Endothelial cell of umbilical vein (primary cell): ENCODE results near the gene TMEM161A.
A peak's percentile ranks its signal among the peaks of the same experiment; 100 is the strongest.

Source experiments
- EZH2 ChIP-seq: IDR thresholded peaks from 2 replicates; pipeline ENCODE4 v1.6.1; 2012; ENCODE audit warnings: borderline replicate concordance, low read depth, mild to moderate bottlenecking, moderate library complexity, low read length, inconsistent platforms; ENCODE audit not compliant: severe bottlenecking
- FOS ChIP-seq: IDR thresholded peaks from 2 replicates; pipeline ENCODE4 v1.6.1; 2011; ENCODE audit warnings: mild to moderate bottlenecking, low read length, moderate library complexity, borderline replicate concordance; ENCODE audit not compliant: insufficient read depth
- GATA2 ChIP-seq: IDR thresholded peaks from 2 replicates; pipeline ENCODE4 v1.7.0; 2011; ENCODE audit warnings: low read depth, mild to moderate bottlenecking, moderate library complexity, mixed read lengths, low read length; ENCODE audit not compliant: insufficient read length, insufficient read depth
- JUN ChIP-seq: IDR thresholded peaks from 2 replicates; pipeline ENCODE4 v1.6.1; 2011; ENCODE audit warnings: borderline replicate concordance, low read depth; ENCODE audit not compliant: insufficient read length, insufficient read depth
- MYC ChIP-seq: IDR thresholded peaks from one replicate; pipeline ENCODE4 v1.6.1; 2011; ENCODE audit warnings: mild to moderate bottlenecking, low read depth, low read length
- POLR2A ChIP-seq: IDR thresholded peaks from 2 replicates; pipeline ENCODE4 v1.6.1; 2012; ENCODE audit warnings: low read depth, mild to moderate bottlenecking, control low read depth, low read length
- POLR2AphosphoS5 ChIP-seq: IDR thresholded peaks from 2 replicates; pipeline ENCODE4 v1.6.1; 2012; ENCODE audit warnings: low read depth, mild to moderate bottlenecking, control low read depth, low read length, moderate library complexity; ENCODE audit not compliant: insufficient read depth
- TF ChIP-seq, protein P1 (sequence below), 2 donors: IDR thresholded peaks; 1 replicate in 1 of 2; 2 replicates in 1 of 2; pipeline ENCODE4 v1.5.1; 2011; ENCODE audit warnings: low read length in 2 of 2, mild to moderate bottlenecking in 2 of 2, moderate library complexity in 2 of 2, control low read depth in 1 of 2, inconsistent platforms in 1 of 2, low read depth in 1 of 2; ENCODE audit not compliant: insufficient read depth in 1 of 2; ENCODE audit errors: extremely low read depth in 1 of 2
- TF ChIP-seq, protein P2 (sequence below): IDR thresholded peaks from 2 replicates; pipeline ENCODE4 v1.6.1; 2011; ENCODE audit not compliant: insufficient read depth, insufficient read length

DNA sequence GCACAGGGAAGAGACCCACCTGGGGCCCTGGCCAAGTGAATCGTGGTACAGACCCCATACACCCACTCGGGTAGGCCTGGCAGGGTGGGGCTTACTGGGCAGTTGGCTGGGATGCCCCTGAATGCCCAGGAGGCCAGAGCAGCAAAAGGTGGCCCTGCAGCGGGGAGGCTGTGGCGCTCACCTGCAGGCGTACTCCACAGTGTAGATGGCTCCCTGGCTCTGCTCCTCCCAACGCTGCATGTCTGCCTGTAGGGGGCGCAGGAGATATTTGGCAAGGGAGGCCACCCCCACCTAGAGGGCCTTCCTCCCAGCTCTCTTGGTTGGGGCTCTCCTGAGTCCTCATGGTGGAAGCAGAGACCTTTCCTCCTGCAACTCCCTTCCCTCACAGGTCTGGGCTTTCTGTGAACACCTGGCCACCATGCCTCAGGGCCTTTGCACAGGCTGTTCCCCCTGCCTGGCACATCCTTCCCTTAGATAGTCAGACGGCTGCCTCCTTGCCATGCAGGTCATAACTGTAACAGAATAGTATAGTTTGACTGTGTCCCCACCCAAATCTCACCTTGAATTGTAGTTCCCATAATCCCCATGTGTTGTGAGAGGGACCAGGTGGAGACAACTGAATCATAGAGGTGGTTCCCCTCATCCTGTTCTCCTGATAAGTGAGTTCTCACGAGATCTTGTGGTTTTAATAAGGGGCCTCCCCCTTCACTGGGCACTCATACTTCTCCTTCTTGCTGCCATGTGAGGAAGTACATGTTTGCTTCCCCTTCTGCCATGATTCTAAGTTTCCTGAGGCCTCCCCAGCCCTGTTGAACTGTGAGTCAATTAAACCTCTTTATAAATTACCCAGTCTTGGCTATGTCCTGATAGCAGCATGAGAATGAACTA, 47.8 kb upstream of the TMEM161A start:
- TF ChIP-seq, protein P1, sequence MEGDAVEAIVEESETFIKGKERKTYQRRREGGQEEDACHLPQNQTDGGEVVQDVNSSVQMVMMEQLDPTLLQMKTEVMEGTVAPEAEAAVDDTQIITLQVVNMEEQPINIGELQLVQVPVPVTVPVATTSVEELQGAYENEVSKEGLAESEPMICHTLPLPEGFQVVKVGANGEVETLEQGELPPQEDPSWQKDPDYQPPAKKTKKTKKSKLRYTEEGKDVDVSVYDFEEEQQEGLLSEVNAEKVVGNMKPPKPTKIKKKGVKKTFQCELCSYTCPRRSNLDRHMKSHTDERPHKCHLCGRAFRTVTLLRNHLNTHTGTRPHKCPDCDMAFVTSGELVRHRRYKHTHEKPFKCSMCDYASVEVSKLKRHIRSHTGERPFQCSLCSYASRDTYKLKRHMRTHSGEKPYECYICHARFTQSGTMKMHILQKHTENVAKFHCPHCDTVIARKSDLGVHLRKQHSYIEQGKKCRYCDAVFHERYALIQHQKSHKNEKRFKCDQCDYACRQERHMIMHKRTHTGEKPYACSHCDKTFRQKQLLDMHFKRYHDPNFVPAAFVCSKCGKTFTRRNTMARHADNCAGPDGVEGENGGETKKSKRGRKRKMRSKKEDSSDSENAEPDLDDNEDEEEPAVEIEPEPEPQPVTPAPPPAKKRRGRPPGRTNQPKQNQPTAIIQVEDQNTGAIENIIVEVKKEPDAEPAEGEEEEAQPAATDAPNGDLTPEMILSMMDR (IDR thresholded peaks at IDR 0.05; ENCODE audit: extremely low read depth in 1 of 2, insufficient read depth in 1 of 2, low read depth in 1 of 2, low read length in 2 of 2), result peak; percentile 71 to 80
- no peak for TF ChIP-seq EZH2
- TF ChIP-seq MYC, result no peak
- TF ChIP-seq, protein P2, sequence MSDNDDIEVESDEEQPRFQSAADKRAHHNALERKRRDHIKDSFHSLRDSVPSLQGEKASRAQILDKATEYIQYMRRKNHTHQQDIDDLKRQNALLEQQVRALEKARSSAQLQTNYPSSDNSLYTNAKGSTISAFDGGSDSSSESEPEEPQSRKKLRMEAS, result no peak
- TF ChIP-seq POLR2AphosphoS5, result no peak
- TF ChIP-seq JUN, result no peak
- no peak for TF ChIP-seq POLR2A
- no peak for TF ChIP-seq FOS
- TF ChIP-seq GATA2, result no peak
